Measurements from ENCODE around the gene BMPR1A.

DNA sequence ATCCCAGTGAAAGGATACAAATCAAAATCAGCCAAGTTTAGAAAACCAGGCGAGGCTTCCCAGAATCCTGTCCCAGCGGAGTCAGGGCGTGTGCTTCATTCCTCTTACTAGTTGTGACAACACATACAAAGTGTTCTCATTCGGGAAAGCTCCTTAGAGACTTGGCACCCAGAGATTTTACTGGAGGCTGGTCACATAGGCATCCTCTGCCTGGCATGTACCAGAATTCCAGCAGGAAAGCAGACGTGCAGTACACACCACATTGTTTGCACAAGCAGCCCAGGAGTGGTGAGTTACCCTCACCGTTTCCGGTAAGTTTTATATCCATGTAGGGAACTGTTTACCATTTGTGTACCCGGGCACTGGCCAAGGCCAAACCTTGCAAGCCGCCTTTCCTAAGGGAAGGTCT is 166.1 kb downstream of the BMPR1A start:
- TF ChIP-seq EZH2phosphoT487 (IDR thresholded peaks at IDR 0.05; ENCODE audit: insufficient read depth, low read depth) (no peak), EZH2 (IDR thresholded peaks at IDR 0.05; ENCODE audit: insufficient read depth, poor library complexity, severe bottlenecking) (no peak)

Data from GM23248 (cell line).